ENCODE results near the gene ABHD17C. TPM values are rescaled to one million over a fixed set of nuclear protein-coding genes. Genes with fewer than 3 reads are reported as not detected.

The ABHD17C gene
- polyA plus RNA-seq, 1 donor (not counting 4 experiments of a cell fraction or from before 2014, with no cell fraction given) = 23.3 TPM

DNA sequence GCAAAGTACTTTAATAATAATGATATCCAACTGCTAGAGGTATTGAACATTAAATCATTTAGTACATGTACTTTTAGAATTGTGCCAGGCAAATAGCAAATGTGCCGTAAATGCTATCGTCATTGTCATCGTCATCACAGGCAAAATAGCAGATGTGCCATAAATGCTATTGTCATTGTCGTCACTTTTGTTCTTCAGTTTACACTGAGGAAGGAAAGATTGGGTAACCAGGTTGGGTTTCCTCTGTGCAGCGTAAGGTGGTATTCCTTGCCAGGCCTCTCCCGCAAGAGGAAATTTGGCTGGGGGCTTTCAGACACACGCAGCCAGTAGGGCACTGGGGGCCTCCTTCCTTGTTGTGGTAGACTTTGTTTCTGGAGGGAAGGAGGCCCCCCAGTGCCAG, 26.4 kb downstream of the ABHD17C start:
- Histone ChIP-seq H2AFZ (ENCODE audit: control insufficient read depth, low read length) (no peak overlapping the region), H3K9me1 (ENCODE audit: control insufficient read depth, extremely low read depth, insufficient read depth, low read length) (no peaks in the 10 kb centered on the region), H3K79me2 (ENCODE audit: control insufficient read depth, insufficient read depth, low read length) (peaks cover 66% of the 10 kb centered on the region), H4K20me1 (ENCODE audit: control insufficient read depth, extremely low read depth, insufficient read depth, low read length) (no peaks in the 10 kb centered on the region), H3K27me3 (ENCODE audit: control insufficient read depth, extremely low read depth, insufficient read depth, low read length) (no peaks in the 10 kb centered on the region), H3K4me1 (ENCODE audit: control insufficient read depth, extremely low read depth, insufficient read depth, low read length) (no peaks in the 10 kb centered on the region), H3K9me3 (ENCODE audit: control insufficient read depth, low read depth, low read length) (no peaks in the 10 kb centered on the region), H3K9ac (ENCODE audit: control insufficient read depth, extremely low read depth, insufficient read depth, low read length) (no peak overlapping the region), H3K27ac (ENCODE audit: control insufficient read depth, insufficient read depth, low read length) (no peak overlapping the region), H3K4me3 (ENCODE audit: control insufficient read depth in 2 of 3, extremely low read depth in 1 of 3, insufficient read depth in 2 of 3, low read depth in 1 of 3, low read length in 3 of 3) (no peak overlapping the region), H3K4me2 (ENCODE audit: control insufficient read depth, extremely low read depth, insufficient read depth, low read depth, low read length) (no peak overlapping the region), H3K36me3 (ENCODE audit: control insufficient read depth in 2 of 2, extremely low read depth in 1 of 2, insufficient read depth in 2 of 2, low read length in 2 of 2) (peaks cover 2 to 6% of the 10 kb centered on the region in 2 experiments)
- no peak for TF ChIP-seq EZH2 (IDR thresholded peaks at IDR 0.05; ENCODE audit: low read length)
- TF ChIP-seq CTCF (optimal IDR thresholded peaks at IDR 0.05 in 1 of 3, IDR thresholded peaks at IDR 0.05 in 1 of 3, conservative IDR thresholded peaks at IDR 0.05 in 1 of 3; ENCODE audit: extremely low read depth in 1 of 3, insufficient read depth in 2 of 3, low read length in 3 of 3) = no peak
- FAIRE-seq = peak; percentile 48
- dilution Hi-C loops (cut with MboI; ENCODE audit: extremely low pct_ligation_motif_present, low sequenced_read_pairs) = no loop called here
- no peak for DNase-seq (ENCODE audit: low read depth, low spot score)

DNA sequence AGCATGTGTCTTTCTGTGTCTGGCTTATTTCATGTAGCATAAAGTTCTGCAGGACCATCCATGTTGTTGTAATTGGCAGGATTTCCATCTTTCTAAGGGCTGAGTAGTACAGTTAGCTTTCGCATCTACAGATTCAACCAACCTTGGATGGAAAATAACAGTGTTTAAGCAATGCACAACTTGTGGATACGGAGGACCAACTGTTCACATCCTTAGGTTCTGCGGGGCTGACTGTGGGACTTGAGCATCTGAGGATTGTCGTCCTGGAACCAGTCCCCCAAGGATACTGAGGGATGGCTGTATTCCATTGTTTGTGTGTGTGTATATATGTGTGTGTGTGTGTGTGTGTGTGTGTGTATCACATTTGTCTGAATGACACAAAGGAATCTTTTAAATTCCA, 27.7 kb downstream of the ABHD17C start:
- FAIRE-seq (no peak), DNase-seq (ENCODE audit: low read depth, low spot score) (no peak)
- no peak for TF ChIP-seq CTCF (optimal IDR thresholded peaks at IDR 0.05 in 1 of 3, IDR thresholded peaks at IDR 0.05 in 1 of 3, conservative IDR thresholded peaks at IDR 0.05 in 1 of 3; ENCODE audit: extremely low read depth in 1 of 3, insufficient read depth in 2 of 3, low read length in 3 of 3)
- no peak for TF ChIP-seq EZH2 (IDR thresholded peaks at IDR 0.05; ENCODE audit: low read length)
- peaks cover 0 to 4% of the 10 kb centered on the region in 2 experiments for H3K36me3 ChIP-seq (ENCODE audit: control insufficient read depth in 2 of 2, extremely low read depth in 1 of 2, insufficient read depth in 2 of 2, low read length in 2 of 2)
- no peaks in the 10 kb centered on the region for H3K4me1 ChIP-seq (ENCODE audit: control insufficient read depth, extremely low read depth, insufficient read depth, low read length)
- dilution Hi-C loops (cut with MboI; ENCODE audit: extremely low pct_ligation_motif_present, low sequenced_read_pairs) = no loop called here
- H3K27me3 ChIP-seq (ENCODE audit: control insufficient read depth, extremely low read depth, insufficient read depth, low read length) = no peaks in the 10 kb centered on the region
- H3K9ac ChIP-seq (ENCODE audit: control insufficient read depth, extremely low read depth, insufficient read depth, low read length) = no peak overlapping the region
- H2AFZ ChIP-seq (ENCODE audit: control insufficient read depth, low read length) = no peak overlapping the region
- H3K4me3 ChIP-seq (ENCODE audit: control insufficient read depth in 2 of 3, extremely low read depth in 1 of 3, insufficient read depth in 2 of 3, low read depth in 1 of 3, low read length in 3 of 3) = no peak overlapping the region
- no peak overlapping the region for H3K4me2 ChIP-seq (ENCODE audit: control insufficient read depth, extremely low read depth, insufficient read depth, low read depth, low read length)
- no peaks in the 10 kb centered on the region for H4K20me1 ChIP-seq (ENCODE audit: control insufficient read depth, extremely low read depth, insufficient read depth, low read length)
- H3K9me3 ChIP-seq (ENCODE audit: control insufficient read depth, low read depth, low read length) = no peaks in the 10 kb centered on the region
- H3K9me1 ChIP-seq (ENCODE audit: control insufficient read depth, extremely low read depth, insufficient read depth, low read length) = no peaks in the 10 kb centered on the region
- no peak overlapping the region for H3K27ac ChIP-seq (ENCODE audit: control insufficient read depth, insufficient read depth, low read length)
- H3K79me2 ChIP-seq (ENCODE audit: control insufficient read depth, insufficient read depth, low read length) = peaks cover 71% of the 10 kb centered on the region

Measured in keratinocyte (primary cell).